ENCODE results near the gene NPR2. TPM values are rescaled to one million over a fixed set of nuclear protein-coding genes. Genes with fewer than 3 reads are reported as not detected.

The NPR2 gene
- 1 to 10 TPM; 2.2 to 7.9 (median 2.7) TPM for total RNA-seq
- 10 to 100 TPM in 1 of 2 donors, 1 to 10 TPM in 1; 8.3 to 14.6 TPM for polyA plus RNA-seq

GRCh38 chr9:35791297-35791921 lies at the start of gene NPR2:
Gene NPR2, plus strand, starts transcription at chr9:35791591. Its CDS starts 818 bp downstream, at chr9:35792409.
- no peaks in the 10 kb centered on the region for H3K4me1 ChIP-seq
- FAIRE-seq (no peak), DNase-seq (peak in 1 of 6 donors; percentile 32), ATAC-seq (peak in 3 of 4 donors; percentile 16 to 42 (median 20))
- TF ChIP-seq CTCF (IDR thresholded peaks at IDR 0.05): no peak
- peak within 1 kb of the TSS in 1 of 4 donors; percentile 17 for H3K4me3 ChIP-seq
- no peaks in the 10 kb centered on the region for H3K36me3 ChIP-seq
- intact Hi-C loops (cut with DNase I): loop anchor here (5.0 to 10.0 kb wide), 3 partner anchors 83 to 101 kb away; partner anchors contain the start of gene OR13J1 (in 1 of the 3)
- WGBS, 2 donors: 45 to 46% methylated on average over 21 to 64 of the region's 64 CpGs
- no peak within 1 kb of the TSS for H3K27ac ChIP-seq
- H3K9me3 ChIP-seq: no peaks in the 10 kb centered on the region
- no peaks in the 10 kb centered on the region for H3K27me3 ChIP-seq

GRCh38 chr9:35741740-35742139 lies 49.7 kb upstream of the NPR2 start:
- FAIRE-seq (no peak), DNase-seq (no peak), ATAC-seq (no peak)
- H3K36me3 ChIP-seq: peaks cover 0 to 63% (median 40%) of the 10 kb centered on the region in 3 donors
- H3K27me3 ChIP-seq: no peaks in the 10 kb centered on the region
- no peaks in the 10 kb centered on the region for H3K9me3 ChIP-seq
- H3K4me1 ChIP-seq: peaks cover 8 to 17% (median 10%) of the 10 kb centered on the region in 3 donors
- 88 to 90% methylated on average over 7 of the region's 7 CpGs for WGBS, 2 donors
- no peak overlapping the region for H3K27ac ChIP-seq
- no peak for TF ChIP-seq CTCF (IDR thresholded peaks at IDR 0.05)
- H3K4me3 ChIP-seq: no peak overlapping the region
- intact Hi-C loops (cut with DNase I): no loop called here

GRCh38 chr9:35743452-35743851 lies 47.9 kb upstream of the NPR2 start:
- Histone ChIP-seq H3K9me3 (no peaks in the 10 kb centered on the region), H3K4me3 (no peak overlapping the region), H3K4me1 (peaks cover 8 to 17% (median 10%) of the 10 kb centered on the region in 3 donors), H3K27ac (no peak overlapping the region), H3K27me3 (no peaks in the 10 kb centered on the region), H3K36me3 (peaks cover 0 to 46% (median 26%) of the 10 kb centered on the region in 3 donors)
- FAIRE-seq: no peak
- TF ChIP-seq CTCF (IDR thresholded peaks at IDR 0.05): no peak
- 65 to 70% methylated on average over 2 of the region's 2 CpGs for WGBS, 2 donors
- intact Hi-C loops (cut with DNase I): no loop called here
- no peak for DNase-seq
- no peak for ATAC-seq

GRCh38 chr9:35743880-35744518 lies 47.4 kb upstream of the NPR2 start:
- H3K36me3 ChIP-seq: peaks cover 0 to 41% (median 21%) of the 10 kb centered on the region in 3 donors
- 77 to 80% methylated on average over 8 of the region's 8 CpGs for WGBS, 2 donors
- TF ChIP-seq CTCF (IDR thresholded peaks at IDR 0.05): no peak

More at GRCh38 chr9:35743880-35744518, 47.4 kb upstream of the NPR2 start:
- H3K4me3 ChIP-seq: no peak overlapping the region
- FAIRE-seq: no peak
- DNase-seq: no peak
- ATAC-seq: no peak
- no peaks in the 10 kb centered on the region for H3K9me3 ChIP-seq
- no peaks in the 10 kb centered on the region for H3K27me3 ChIP-seq
- peaks cover 8 to 17% (median 10%) of the 10 kb centered on the region in 3 donors for H3K4me1 ChIP-seq
- intact Hi-C loops (cut with DNase I): no loop called here
- H3K27ac ChIP-seq: no peak overlapping the region

Data from pancreas (tissue), 10 donors.